GM12872 (cell line): ENCODE results near the gene BGLAP.

Experiments used
- TF ChIP-seq, protein P1 (sequence below): IDR thresholded peaks from 3 replicates; pipeline ENCODE4 v1.5.1; 2011; ENCODE audit warnings: low read depth, mild to moderate bottlenecking, low read length, moderate library complexity; ENCODE audit not compliant: insufficient read depth

BGLAP gene

DNA sequence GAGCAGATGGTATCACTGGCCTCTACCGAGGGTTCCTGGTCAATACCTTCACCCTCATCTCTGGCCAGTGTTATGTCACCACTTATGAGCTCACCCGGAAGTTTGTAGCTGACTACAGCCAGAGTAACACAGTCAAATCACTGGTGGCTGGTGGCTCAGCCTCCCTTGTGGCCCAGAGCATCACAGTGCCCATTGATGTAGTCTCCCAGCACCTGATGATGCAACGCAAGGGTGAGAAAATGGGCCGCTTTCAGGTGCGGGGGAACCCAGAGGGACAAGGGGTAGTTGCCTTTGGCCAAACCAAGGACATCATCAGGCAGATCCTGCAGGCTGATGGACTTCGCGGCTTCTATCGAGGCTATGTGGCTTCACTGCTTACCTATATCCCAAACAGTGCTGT is 41.9 kb upstream of the BGLAP start:
- TF ChIP-seq, protein P1, sequence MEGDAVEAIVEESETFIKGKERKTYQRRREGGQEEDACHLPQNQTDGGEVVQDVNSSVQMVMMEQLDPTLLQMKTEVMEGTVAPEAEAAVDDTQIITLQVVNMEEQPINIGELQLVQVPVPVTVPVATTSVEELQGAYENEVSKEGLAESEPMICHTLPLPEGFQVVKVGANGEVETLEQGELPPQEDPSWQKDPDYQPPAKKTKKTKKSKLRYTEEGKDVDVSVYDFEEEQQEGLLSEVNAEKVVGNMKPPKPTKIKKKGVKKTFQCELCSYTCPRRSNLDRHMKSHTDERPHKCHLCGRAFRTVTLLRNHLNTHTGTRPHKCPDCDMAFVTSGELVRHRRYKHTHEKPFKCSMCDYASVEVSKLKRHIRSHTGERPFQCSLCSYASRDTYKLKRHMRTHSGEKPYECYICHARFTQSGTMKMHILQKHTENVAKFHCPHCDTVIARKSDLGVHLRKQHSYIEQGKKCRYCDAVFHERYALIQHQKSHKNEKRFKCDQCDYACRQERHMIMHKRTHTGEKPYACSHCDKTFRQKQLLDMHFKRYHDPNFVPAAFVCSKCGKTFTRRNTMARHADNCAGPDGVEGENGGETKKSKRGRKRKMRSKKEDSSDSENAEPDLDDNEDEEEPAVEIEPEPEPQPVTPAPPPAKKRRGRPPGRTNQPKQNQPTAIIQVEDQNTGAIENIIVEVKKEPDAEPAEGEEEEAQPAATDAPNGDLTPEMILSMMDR, result no peak

DNA sequence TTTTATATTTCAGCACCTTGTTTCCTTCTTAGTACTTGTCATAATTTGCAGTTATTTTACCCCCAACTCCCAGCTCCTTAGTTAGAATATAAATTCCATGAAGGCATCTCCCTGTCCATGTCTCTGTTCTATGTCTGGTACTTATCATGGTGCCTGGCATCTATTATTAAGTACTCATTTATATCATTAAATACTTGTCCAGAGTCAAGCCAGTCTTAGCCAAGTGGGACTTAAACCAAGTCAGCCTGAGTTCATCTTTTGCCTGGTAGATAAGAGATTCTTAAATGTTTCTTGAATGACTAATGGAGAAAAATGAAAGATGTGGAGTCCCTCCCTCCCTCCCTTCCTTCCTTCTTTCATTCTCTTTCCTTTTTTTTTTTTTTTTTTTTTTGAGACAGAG is 38.7 kb upstream of the BGLAP start:
- TF ChIP-seq, protein P1, result no peak

DNA sequence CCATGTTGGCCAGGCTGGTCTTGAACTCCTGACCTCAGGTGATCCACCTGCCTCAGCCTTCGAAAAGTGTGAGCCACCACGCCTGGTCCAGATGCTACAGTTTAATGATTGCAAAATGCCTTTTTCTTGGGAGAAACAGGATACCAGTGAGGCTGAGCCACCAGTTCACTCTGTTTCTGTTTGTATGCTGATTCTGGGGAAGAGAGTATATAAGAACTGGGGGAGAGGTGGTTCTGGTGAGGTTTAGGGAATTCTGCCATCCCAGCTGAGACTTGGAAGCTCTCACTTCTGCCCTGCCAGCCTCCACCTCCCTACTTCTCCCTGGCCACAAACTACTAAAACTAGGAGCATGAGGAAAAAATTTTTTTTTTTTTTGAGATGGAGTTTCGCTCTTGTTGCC is 37.3 kb upstream of the BGLAP start:
- TF ChIP-seq, protein P1, result no peak

DNA sequence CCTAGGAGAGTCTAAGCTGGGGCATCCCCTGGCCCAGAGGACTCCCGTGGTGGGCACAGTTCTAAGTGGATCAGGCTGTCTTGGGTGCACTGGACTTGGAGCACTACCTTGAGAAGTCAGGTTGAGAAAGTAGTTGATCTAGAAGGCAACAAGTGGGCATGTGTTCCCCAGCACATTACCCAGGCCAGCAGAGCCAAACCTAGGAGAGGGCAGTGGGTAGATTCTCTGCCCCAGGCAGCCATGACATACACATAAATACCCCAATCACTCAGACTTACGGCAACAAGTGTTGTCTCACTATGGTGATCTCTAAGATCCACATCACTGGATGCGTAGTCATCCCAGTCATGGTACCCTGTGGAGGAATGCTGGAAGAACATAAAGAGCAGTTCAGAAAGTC is 30.7 kb upstream of the BGLAP start:
- TF ChIP-seq, protein P1, result no peak

DNA sequence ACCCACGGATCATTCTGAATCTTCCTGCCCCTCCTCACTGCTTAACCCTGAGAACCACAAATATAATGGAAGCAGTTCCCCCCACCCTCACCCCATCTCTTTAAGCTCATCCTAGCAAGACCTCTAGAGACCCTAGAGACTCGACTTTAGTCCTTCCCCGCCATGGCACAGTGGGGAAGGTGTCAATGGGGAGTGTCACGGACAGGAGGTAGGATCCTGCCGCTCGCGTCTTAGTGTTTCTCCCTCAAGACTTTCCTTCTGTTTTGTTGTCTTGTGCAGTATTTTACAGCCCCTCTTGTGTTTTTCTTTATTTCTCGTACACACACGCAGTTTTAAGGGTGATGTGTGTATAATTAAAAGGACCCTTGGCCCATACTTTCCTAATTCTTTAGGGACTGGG is 29.9 kb upstream of the BGLAP start:
- TF ChIP-seq, protein P1, result no peak

DNA sequence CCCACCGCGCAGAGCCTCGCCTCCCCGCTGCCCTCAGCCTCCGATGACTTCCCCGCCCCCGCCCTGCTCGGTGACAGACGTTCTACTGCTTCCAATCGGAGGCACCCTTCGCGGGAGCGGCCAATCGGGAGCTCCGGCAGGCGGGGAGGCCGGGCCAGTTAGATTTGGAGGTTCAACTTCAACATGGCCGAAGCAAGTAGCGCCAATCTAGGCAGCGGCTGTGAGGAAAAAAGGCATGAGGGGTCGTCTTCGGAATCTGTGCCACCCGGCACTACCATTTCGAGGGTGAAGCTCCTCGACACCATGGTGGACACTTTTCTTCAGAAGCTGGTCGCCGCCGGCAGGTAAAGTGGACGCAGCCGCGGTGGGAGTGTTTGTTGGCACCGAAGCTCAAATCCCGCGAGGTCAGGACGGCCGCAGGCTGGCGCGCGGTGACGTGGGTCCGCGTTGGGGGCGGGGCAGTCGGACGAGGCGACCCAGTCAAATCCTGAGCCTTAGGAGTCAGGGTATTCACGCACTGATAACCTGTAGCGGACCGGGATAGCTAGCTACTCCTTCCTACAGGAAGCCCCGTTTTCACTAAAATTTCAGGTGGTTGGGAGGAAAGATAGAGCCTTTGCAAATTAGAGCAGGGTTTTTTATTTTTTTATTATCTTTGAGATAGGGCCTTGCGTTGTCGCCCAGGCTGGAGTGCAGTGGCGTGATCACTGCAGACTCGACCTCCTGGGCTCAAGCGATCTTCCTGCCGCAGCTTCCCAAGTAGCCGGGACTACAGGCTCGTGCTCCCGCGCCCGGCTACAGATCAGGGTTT is 28.9 kb upstream of the BGLAP start, which contains the start of gene PMF1:
Gene PMF1 (plus strand): TSS at position 175 of the 811 bp plus-strand sequence. CDS start 9 bp downstream, at position 184.
- TF ChIP-seq, protein P1, result no peak

DNA sequence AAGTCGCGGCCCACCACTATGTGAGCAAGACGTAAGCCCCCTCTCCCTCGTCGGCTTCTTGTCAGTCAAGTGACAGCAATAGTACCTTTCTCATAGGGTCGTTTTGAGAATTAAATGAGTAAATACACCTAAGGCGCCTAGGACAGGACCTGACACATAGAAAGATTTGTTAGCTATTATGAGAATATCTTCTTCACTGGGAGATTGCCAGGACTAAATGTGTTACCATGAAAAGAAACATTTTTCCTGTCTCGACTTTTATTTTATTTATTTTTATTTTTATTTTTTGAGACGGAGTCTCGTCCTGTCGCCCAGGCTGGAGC is 28.4 kb upstream of the BGLAP start:
- TF ChIP-seq, protein P1, result no peak
